C4-2B (cell line): Measurements from ENCODE around the gene TAF1B.

ENCODE experiments used
- H3K27ac ChIP-seq: fragments of 450-650 bp; 2 replicates; pipeline ENCODE4 v1.5.1; 2017
- CTCF ChIP-seq: fragments of 450-650 bp; conservative IDR thresholded peaks from 2 replicates; pipeline ENCODE4 v1.5.1; 2017; ENCODE audit warnings: mild to moderate bottlenecking
- ZFX ChIP-seq: fragments of 450-650 bp; IDR thresholded peaks from 2 replicates; pipeline ENCODE4 v1.6.1; 2017

Gene TAF1B

GRCh38 chr2:9948721-9949120 lies 105.4 kb downstream of the TAF1B start:
- TF ChIP-seq ZFX (no peak), CTCF (no peak)
- H3K27ac ChIP-seq: no peak overlapping the region

- H3K27ac ChIP-seq: no peak overlapping the region
- no peak for TF ChIP-seq ZFX
- TF ChIP-seq CTCF: no peak
Measured at GRCh38 chr2:9949239-9949991, 106.1 kb downstream of the TAF1B start.

- no peak for TF ChIP-seq ZFX
- no peak for TF ChIP-seq CTCF
Measured at GRCh38 chr2:9949992-9950520, 106.8 kb downstream of the TAF1B start.

GRCh38 chr2:9950521-9951271 lies 107.4 kb downstream of the TAF1B start:
- H3K27ac ChIP-seq: peak overlapping the region; percentile 65
- TF ChIP-seq CTCF (no peak), ZFX (no peak)

More at GRCh38 chr2:9949992-9950520, 106.8 kb downstream of the TAF1B start:
- H3K27ac ChIP-seq: no peak overlapping the region

- TF ChIP-seq CTCF (no peak), ZFX (no peak)
- H3K27ac ChIP-seq: peak overlapping the region; percentile 65
Measured at GRCh38 chr2:9951272-9951521, 107.9 kb downstream of the TAF1B start.

- TF ChIP-seq CTCF: no peak
- no peak for TF ChIP-seq ZFX
- H3K27ac ChIP-seq: peak within 1 kb of the TSS; percentile 83
Measured at GRCh38 chr2:9951522-9952285, 108.4 kb downstream of the TAF1B start, which contains the start of gene GRHL1. GRHL1 (plus strand) TSS chr2:9951693; CDS start chr2:9951834, 141 bp downstream.
